K562 (cell line): ENCODE results near the gene CAPN8. TPM values are rescaled to one million over a fixed set of nuclear protein-coding genes. Genes with fewer than 3 reads are reported as not detected.

Experiments
- ATAC-seq: fragments of 200-7000 bp; cut with Tn5 transposase; 3 replicates; pipeline ENCODE4 v1.9.1; 2020; ENCODE audit warnings: moderate library complexity
- BruUV-seq: library from RNA; stranded (reverse); fragments of 400-500 nt; replicated peaks from 2 replicates; lab custom pipeline; 2021; lab: Mats Ljungman, UMichigan
- CTCF ChIA-PET: fragments of 300-600 bp; formaldehyde crosslinking; extraction: SDS; loops from one replicate; lab custom pipeline; 2021; ENCODE audit warnings: low intra/inter-chr PET ratio; lab: Yijun Ruan, JAX
- POLR2A ChIA-PET: fragments of 300-600, 350-650 bp; sonication (Branson Sonifier 250); formaldehyde crosslinking; extraction: SDS; loops from one replicate; lab custom pipeline; 2021; ENCODE audit warnings: antibody characterized with exemption, inconsistent platforms; lab: Yijun Ruan, JAX
- DNase-seq, 4 experiments: peaks; one replicate each; pipeline versions ENCODE4 v3.0.0 to v3.0.0-alpha.2; 2011 to 2018; ENCODE audit warnings: low spot score in 3 of 4, mixed read lengths in 3 of 4; ENCODE audit errors: extremely low read depth in 1 of 4
- FAIRE-seq: peaks from 2 replicates; lab custom pipeline; 2011; peaks lifted over from hg19 to GRCh38; lab: Jason Lieb, UNC
- H2AFZ ChIP-seq: 2 replicates; pipeline ENCODE4 v1.6.0; 2011; ENCODE audit warnings: low read depth, low read length, control low read depth, inconsistent platforms
- H3K27ac ChIP-seq: fragments of 200-600 bp; 3 replicates; pipeline ENCODE4 v1.8.0; 2011; ENCODE audit warnings: low read depth, mild to moderate bottlenecking, control low read depth, inconsistent platforms, low read length, moderate library complexity, mixed read lengths; ENCODE audit errors: extremely low read depth
- H3K27me3 ChIP-seq, 2 experiments: fragments of 300-600 bp in 1 of 2; 2 replicates in 1 of 2; 3 replicates in 1 of 2; pipeline versions ENCODE4 v1.6.0 to v1.8.0; 2011; ENCODE audit warnings: inconsistent platforms in 2 of 2, low read length in 2 of 2, mild to moderate bottlenecking in 1 of 2, mixed read lengths in 1 of 2, moderate library complexity in 1 of 2; ENCODE audit not compliant: control insufficient read depth in 2 of 2, insufficient read depth in 2 of 2
- H3K36me3 ChIP-seq: fragments of 300-600 bp; 3 replicates; pipeline ENCODE4 v1.8.0; 2011; ENCODE audit warnings: mild to moderate bottlenecking, low read length, inconsistent platforms; ENCODE audit not compliant: control insufficient read depth, insufficient read depth
- H3K4me1 ChIP-seq, 2 experiments: fragments of 200-600 bp in 1 of 2; replicated peaks in 1 of 2; 2 replicates in 1 of 2; 3 replicates in 1 of 2; pipeline versions ENCODE4 v1.5.1 to v1.8.0; 2011; ENCODE audit warnings: inconsistent platforms in 2 of 2, low read length in 2 of 2, mild to moderate bottlenecking in 1 of 2, mixed read lengths in 1 of 2, moderate library complexity in 1 of 2; ENCODE audit not compliant: control insufficient read depth in 2 of 2, insufficient read depth in 2 of 2
- H3K4me2 ChIP-seq: 2 replicates; pipeline ENCODE4 v1.6.1; 2011; ENCODE audit warnings: low read length, control low read depth, inconsistent platforms, mixed read lengths; ENCODE audit not compliant: insufficient read depth
- H3K4me3 ChIP-seq: fragments of 200-600 bp; sonication (generic), shearing (Covaris generic); 2 replicates; pipeline ENCODE4 v1.5.1; 2016; ENCODE audit warnings: control low read depth, inconsistent platforms
- H3K79me2 ChIP-seq: fragments of 200-600 bp; 3 replicates; pipeline ENCODE4 v1.8.0; 2011; ENCODE audit warnings: low read length, inconsistent platforms; ENCODE audit not compliant: control insufficient read depth, insufficient read depth
- H3K9ac ChIP-seq, 2 experiments: 2 replicates each; pipeline versions ENCODE4 v1.6.0 to v1.6.1; 2011; ENCODE audit warnings: low read depth in 2 of 2, low read length in 2 of 2, control low read depth in 1 of 2, inconsistent platforms in 1 of 2, mild to moderate bottlenecking in 1 of 2, mixed read lengths in 1 of 2; ENCODE audit not compliant: insufficient read depth in 1 of 2
- H3K9me1 ChIP-seq: one replicate; pipeline ENCODE4 v1.6.0; 2011; ENCODE audit warnings: inconsistent platforms, mild to moderate bottlenecking, low read length, moderate library complexity; ENCODE audit not compliant: control insufficient read depth, insufficient read depth
- H3K9me3 ChIP-seq: replicated peaks from 2 replicates; pipeline ENCODE4 v1.5.1; 2011; ENCODE audit warnings: low read depth, low read length, inconsistent platforms; ENCODE audit not compliant: control insufficient read depth, insufficient read depth
- H4K20me1 ChIP-seq: replicated peaks from 2 replicates; pipeline ENCODE4 v1.6.1; 2011; ENCODE audit warnings: low read length, inconsistent platforms, mixed read lengths; ENCODE audit not compliant: control insufficient read depth, insufficient read depth
- ARHGAP35 ChIP-seq: fragments of 450-650 bp; IDR thresholded peaks from 2 replicates; pipeline ENCODE4 v1.6.1; 2018; ENCODE audit not compliant: partially characterized antibody
- CTCFL ChIP-seq: IDR thresholded peaks from 2 replicates; pipeline ENCODE4 v1.6.1; 2011; ENCODE audit warnings: borderline replicate concordance, low read depth, mild to moderate bottlenecking, moderate library complexity, low read length; ENCODE audit not compliant: insufficient read depth, poor library complexity, severe bottlenecking
- ETS2 ChIP-seq: IDR thresholded peaks from 2 replicates; pipeline ENCODE4 v1.6.1; 2016; ENCODE audit warnings: borderline replicate concordance, missing genetic modification characterization, mild to moderate bottlenecking, moderate library complexity, missing compliant biosample characterization; ENCODE audit not compliant: poor library complexity, severe bottlenecking
- IFI16 ChIP-seq: fragments of 250-450 bp; sonication (Bioruptor Pico); IDR thresholded peaks from 2 replicates; pipeline ENCODE4 v2.1.2; 2022; ENCODE audit warnings: mild to moderate bottlenecking, inconsistent platforms
- LARP7 ChIP-seq: fragments of 450-650 bp; IDR thresholded peaks from 2 replicates; pipeline ENCODE4 v1.6.1; 2016
- NCOA6 ChIP-seq: fragments of 450-650 bp; IDR thresholded peaks from 2 replicates; pipeline ENCODE4 v1.6.1; 2017; ENCODE audit warnings: mild to moderate bottlenecking
- POU5F1 ChIP-seq: fragments of 150-350 bp; IDR thresholded peaks from 2 replicates; pipeline ENCODE4 v1.6.1; 2014; ENCODE audit warnings: borderline replicate concordance, low read length, low read depth, mild to moderate bottlenecking; ENCODE audit not compliant: partially characterized antibody
- SMC3 ChIP-seq: conservative IDR thresholded peaks from 2 replicates; pipeline ENCODE4 v1.6.1; 2011; ENCODE audit warnings: low read depth, low read length, improper control_type of control experiment; ENCODE audit not compliant: insufficient read depth
- ZNF318 ChIP-seq, 2 experiments: fragments of 450-650 bp; IDR thresholded peaks; 2 replicates each; pipeline ENCODE4 v1.6.1; 2016; ENCODE audit warnings: mild to moderate bottlenecking in 2 of 2, borderline replicate concordance in 1 of 2, low read depth in 1 of 2, moderate library complexity in 1 of 2
- ZNF740 ChIP-seq, 3 experiments: fragments of 200-800 bp in 1 of 3; sonication (Bioruptor generic) in 1 of 3; sonication (generic) in 1 of 3; formaldehyde crosslinking in 1 of 3; IDR thresholded peaks; 2 replicates each; pipeline versions ENCODE4 v1.6.1 to v1.8.0; 2016 to 2022; ENCODE audit warnings: mild to moderate bottlenecking in 2 of 3, missing compliant biosample characterization in 2 of 3, missing genetic modification characterization in 2 of 3, missing genetic modification reagents in 1 of 3
- WGBS: fragments of 100-300 bp; shearing (Covaris generic); methylation state at CpG from one replicate; pipeline ENCODE4 v1.1.6; 2016; ENCODE audit warnings: low coverage, mixed read lengths; ENCODE audit not compliant: insufficient coverage; ENCODE audit errors: missing lambda C conversion rate; 5-methylcytosine and 5-hydroxymethylcytosine counted together
- in situ Hi-C: fragments of 300-500 bp; cut with MboI; formaldehyde crosslinking; loops from 4 replicates; pipeline ENCODE4 v1.15.0; 2018; ENCODE audit warnings: inconsistent platforms, mixed read lengths
- intact Hi-C: fragments of 100-400 bp; cut with micrococcal nuclease; formaldehyde crosslinking; loops from 2 replicates; pipeline ENCODE4 v1.14.2; 2022
- polyA plus RNA-seq, 8 experiments: library from polyadenylated mRNA; depleted of rRNA in 4 of 8; stranded (reverse) in 5 of 8; unstranded in 3 of 8; fragments of >200 nt; fragmentation: Nextera tagmentation in 2 of 8; fragmentation: Illumina TruSeq in 1 of 8; extraction: Ambion mirVana in 2 of 8; extraction: Trizol in 1 of 8; gene quantifications; 2 replicates each; pipeline versions ENCODE4 v1.2.1 to v1.2.3, GENCODE V29; 2011 to 2014; ENCODE audit warnings: inconsistent platforms in 1 of 8, missing spikeins in 1 of 8
- total RNA-seq, 7 experiments: library from RNA; depleted of rRNA in 6 of 7; stranded (reverse); fragments of >200 nt in 6 of 7; fragmentation: Illumina TruSeq in 2 of 7; extraction: Trizol in 2 of 7; gene quantifications; 2 replicates each; pipeline versions ENCODE4 v1.2.1 to v1.2.3, GENCODE V29; 2011 to 2021; ENCODE audit warnings: low replicate concordance in 1 of 7

The CAPN8 gene
- total and polyA plus RNA-seq, 9 of the 15 experiments (the other 6 are each of a cell fraction or from before 2014, with no cell fraction given): 0.06 TPM; not detected in 8

- DNase-seq (no peak), FAIRE-seq (no peak), ATAC-seq (no peak)
- Histone ChIP-seq H2AFZ (no peak overlapping the region), H4K20me1 (no peaks in the 10 kb centered on the region), H3K27me3 (peaks cover 24 to 39% of the 10 kb centered on the region in 2 experiments), H3K4me1 (no peaks in the 10 kb centered on the region), H3K27ac (no peak overlapping the region), H3K4me3 (no peak overlapping the region), H3K4me2 (no peak overlapping the region), H3K36me3 (no peaks in the 10 kb centered on the region), H3K9ac (no peak overlapping the region), H3K79me2 (no peaks in the 10 kb centered on the region), H3K9me3 (no peaks in the 10 kb centered on the region), H3K9me1 (no peaks in the 10 kb centered on the region)
- in situ Hi-C loops: no loop called here
- WGBS: 0% methylated on average over 2 of the region's 2 CpGs
- ChIA-PET POLR2A (interaction anchor here (0.5 to 0.9 kb wide), 2 partner anchors 9 to 12 kb away, joined by 3 read pairs; no protein-coding TSS in a partner anchor), CTCF (no interaction called here)
- BruUV-seq: no TSS peak
- intact Hi-C loops: no loop called here
- no peak for TF ChIP-seq ARHGAP35
- no peak for TF ChIP-seq ETS2 (tag)
- TF ChIP-seq ZNF740 (CRISPR knock-in tag; IDR thresholded peaks at IDR 0.05): no peak
- no peak for TF ChIP-seq ZNF740 (tag; IDR thresholded peaks at IDR 0.05)
- no peak for TF ChIP-seq IFI16 (CRISPR knock-in tag)
- no peak for TF ChIP-seq NCOA6
- no peak for TF ChIP-seq SMC3
- TF ChIP-seq LARP7: no peak
- TF ChIP-seq POU5F1: no peak
- TF ChIP-seq CTCFL: no peak
- TF ChIP-seq ZNF318 (IDR thresholded peaks at IDR 0.05; ENCODE audit: borderline replicate concordance in 1 of 2, low read depth in 1 of 2): no peak
Measured at GRCh38 chr1:223533708-223534107, 131.8 kb downstream of the CAPN8 start.
